ENCODE results near the gene RUFY1. TPM values are rescaled to one million over a fixed set of nuclear protein-coding genes. Genes with fewer than 3 reads are reported as not detected.

The RUFY1 gene
- polyA plus RNA-seq, 1 of the 3 experiments (the other 2 are of a cell fraction): 30.3 TPM

GRCh38 chr5:179553006-179553405 is 2.7 kb downstream of the RUFY1 start:
- Histone ChIP-seq H3F3A (replicated peaks; ENCODE audit: insufficient read depth) (peaks cover 36% of the 10 kb centered on the region), H3K4me1 (ENCODE audit: control insufficient read depth in 1 of 2, insufficient read depth in 2 of 2, low read depth in 1 of 2, low read length in 1 of 2) (peaks cover 7% of the 10 kb centered on the region in 2 experiments; a peak in 3 of 4 replicates), H2AFZ (ENCODE audit: low read depth) (no peak overlapping the region), H3K27me3 (ENCODE audit: insufficient read depth) (no peaks in the 10 kb centered on the region), H4K20me1 (ENCODE audit: insufficient read depth) (no peaks in the 10 kb centered on the region), H3K79me2 (ENCODE audit: insufficient read depth) (peaks cover 75% of the 10 kb centered on the region), H3K9ac (no peak overlapping the region), H3K27ac (ENCODE audit: low read depth in 2 of 2, low read length in 1 of 2) (no peak overlapping the region), H3K4me3 (ENCODE audit: low read depth in 2 of 2, low read length in 1 of 2) (no peak overlapping the region), H3K4me2 (peak overlapping the region; percentile 89), H3K9me2 (no peaks in the 10 kb centered on the region), H3K9me3 (no peaks in the 10 kb centered on the region), H3K36me3 (replicated peaks in 1 of 2; ENCODE audit: control insufficient read depth in 1 of 2, insufficient read depth in 2 of 2, low read length in 1 of 2) (no peaks in the 10 kb centered on the region)
- CTCF ChIA-PET: no interaction called here
- POLR2A ChIA-PET: no interaction called here
- 98% methylated on average over 4 of the region's 4 CpGs for WGBS (ENCODE audit: low lambda C conversion rate)
- no peak for TF ChIP-seq FOSL2 (IDR thresholded peaks at IDR 0.05; ENCODE audit: borderline replicate concordance, low read depth)
- TF ChIP-seq RAD21 (IDR thresholded peaks at IDR 0.05; ENCODE audit: low read length): no peak
- TF ChIP-seq YY1 (IDR thresholded peaks at IDR 0.05; ENCODE audit: low read depth): no peak
- no peak for TF ChIP-seq CTCF (IDR thresholded peaks at IDR 0.05)
- no peak for TF ChIP-seq RCOR1 (IDR thresholded peaks at IDR 0.05; ENCODE audit: low read length)
- no peak for TF ChIP-seq TAF1 (IDR thresholded peaks at IDR 0.05; ENCODE audit: borderline replicate concordance, low read depth, low read length)
- TF ChIP-seq MAX (IDR thresholded peaks at IDR 0.05; ENCODE audit: low read depth): no peak
- no peak for TF ChIP-seq REST (IDR thresholded peaks at IDR 0.05; ENCODE audit: low read depth, low read length)
- TF ChIP-seq IRF3 (IDR thresholded peaks at IDR 0.05; ENCODE audit: low read depth, low read length): no peak
- no peak for DNase-seq

DNA sequence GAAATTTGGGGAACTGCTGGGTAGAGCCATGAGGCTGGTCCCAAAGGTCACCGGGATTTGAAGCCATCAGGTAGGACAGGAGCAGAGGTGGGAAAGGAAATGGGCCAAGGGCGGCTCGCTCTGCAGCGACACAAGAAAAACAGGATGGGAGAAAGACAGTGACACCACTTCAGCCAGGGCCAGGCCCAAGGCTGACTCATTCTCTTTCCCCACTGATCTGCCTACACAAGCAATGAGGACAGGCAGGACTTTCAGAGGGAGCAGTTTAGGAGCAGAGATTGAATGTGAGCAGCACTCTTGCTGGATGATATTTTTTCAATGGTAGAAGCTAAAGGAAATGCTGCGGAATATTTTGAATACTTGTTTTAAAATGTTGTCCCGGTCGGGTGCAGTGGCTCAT is 3.5 kb downstream of the RUFY1 start:
- no peak for DNase-seq
- no peaks in the 10 kb centered on the region for H3K36me3 ChIP-seq (replicated peaks in 1 of 2; ENCODE audit: control insufficient read depth in 1 of 2, insufficient read depth in 2 of 2, low read length in 1 of 2)
- no peaks in the 10 kb centered on the region for H4K20me1 ChIP-seq (ENCODE audit: insufficient read depth)
- no peaks in the 10 kb centered on the region for H3K9me3 ChIP-seq
- CTCF ChIA-PET: no interaction called here
- peaks cover 7 to 9% of the 10 kb centered on the region in 2 experiments for H3K4me1 ChIP-seq (ENCODE audit: control insufficient read depth in 1 of 2, insufficient read depth in 2 of 2, low read depth in 1 of 2, low read length in 1 of 2)
- POLR2A ChIA-PET: no interaction called here
- H3K27ac ChIP-seq (ENCODE audit: low read depth in 2 of 2, low read length in 1 of 2): peak overlapping the region in 1 of 2 experiments; percentile 58; a peak in 2 of 4 replicates
- peaks cover 84% of the 10 kb centered on the region for H3K79me2 ChIP-seq (ENCODE audit: insufficient read depth)
- no peaks in the 10 kb centered on the region for H3K9me2 ChIP-seq
- TF ChIP-seq NFIC (IDR thresholded peaks at IDR 0.05; ENCODE audit: borderline replicate concordance) (no peak), JUND (IDR thresholded peaks at IDR 0.05) (peak; percentile 39; the same call in 1 of the 2 replicates), EZH2phosphoT487 (IDR thresholded peaks at IDR 0.05; ENCODE audit: borderline replicate concordance, low read depth) (no peak), FOSL2 (IDR thresholded peaks at IDR 0.05; ENCODE audit: borderline replicate concordance, low read depth) (peak; percentile 59; the same call in 1 of the 2 replicates)
- H3K27me3 ChIP-seq (ENCODE audit: insufficient read depth): no peaks in the 10 kb centered on the region
- peak overlapping the region; percentile 89 for H3K4me2 ChIP-seq
- no peak overlapping the region for H2AFZ ChIP-seq (ENCODE audit: low read depth)
- H3F3A ChIP-seq (replicated peaks; ENCODE audit: insufficient read depth): peaks cover 40% of the 10 kb centered on the region
- H3K4me3 ChIP-seq (ENCODE audit: low read depth in 2 of 2, low read length in 1 of 2): no peak overlapping the region
- peak overlapping the region; percentile 19; the same call in 1 of the 2 replicates for H3K9ac ChIP-seq
- WGBS (ENCODE audit: low lambda C conversion rate): 61% methylated on average over 6 of the region's 7 CpGs
